Peyer's patch (tissue), 4 donors: ENCODE results near the gene LRRK2.

Source experiments
- POLR2A ChIP-seq, 2 donors: fragments of 450-650 bp; IDR thresholded peaks; one replicate each; pipeline ENCODE4 v1.5.1; 2017; ENCODE audit warnings: antibody characterized with exemption in 2 of 2, mild to moderate bottlenecking in 2 of 2, moderate library complexity in 2 of 2
- TF ChIP-seq, protein P1 (sequence below), 6 experiments: fragments of 450-650 bp in 4 of 6; fragments of 200-600 bp in 2 of 6; sonication (generic) in 1 of 6; IDR thresholded peaks; one replicate each; pipeline ENCODE4 v1.5.1; 2017 to 2019; ENCODE audit warnings: antibody characterized with exemption in 6 of 6, mild to moderate bottlenecking in 3 of 6, moderate library complexity in 1 of 6

DNA sequence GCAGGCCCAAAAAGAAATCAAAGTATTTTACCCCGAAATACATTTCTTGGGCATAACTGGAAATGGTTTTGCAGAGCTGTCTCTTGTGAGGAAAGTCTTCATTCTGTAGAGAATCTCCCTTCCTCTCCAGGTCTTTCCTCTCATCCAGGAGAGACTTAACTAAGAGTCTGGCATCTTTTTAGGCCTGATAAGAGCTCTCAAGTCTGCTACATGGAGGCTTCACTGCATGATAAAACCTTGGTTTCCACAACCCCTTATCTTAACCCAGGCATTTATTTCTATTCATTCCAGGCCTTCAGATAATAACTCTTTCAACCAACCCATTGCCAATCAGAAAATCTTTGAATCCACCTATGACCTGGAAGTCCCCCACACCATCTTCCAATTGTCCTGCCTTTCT, 41.1 kb upstream of the LRRK2 start:
- no peak for TF ChIP-seq POLR2A (IDR thresholded peaks at IDR 0.05)
- TF ChIP-seq, protein P1, sequence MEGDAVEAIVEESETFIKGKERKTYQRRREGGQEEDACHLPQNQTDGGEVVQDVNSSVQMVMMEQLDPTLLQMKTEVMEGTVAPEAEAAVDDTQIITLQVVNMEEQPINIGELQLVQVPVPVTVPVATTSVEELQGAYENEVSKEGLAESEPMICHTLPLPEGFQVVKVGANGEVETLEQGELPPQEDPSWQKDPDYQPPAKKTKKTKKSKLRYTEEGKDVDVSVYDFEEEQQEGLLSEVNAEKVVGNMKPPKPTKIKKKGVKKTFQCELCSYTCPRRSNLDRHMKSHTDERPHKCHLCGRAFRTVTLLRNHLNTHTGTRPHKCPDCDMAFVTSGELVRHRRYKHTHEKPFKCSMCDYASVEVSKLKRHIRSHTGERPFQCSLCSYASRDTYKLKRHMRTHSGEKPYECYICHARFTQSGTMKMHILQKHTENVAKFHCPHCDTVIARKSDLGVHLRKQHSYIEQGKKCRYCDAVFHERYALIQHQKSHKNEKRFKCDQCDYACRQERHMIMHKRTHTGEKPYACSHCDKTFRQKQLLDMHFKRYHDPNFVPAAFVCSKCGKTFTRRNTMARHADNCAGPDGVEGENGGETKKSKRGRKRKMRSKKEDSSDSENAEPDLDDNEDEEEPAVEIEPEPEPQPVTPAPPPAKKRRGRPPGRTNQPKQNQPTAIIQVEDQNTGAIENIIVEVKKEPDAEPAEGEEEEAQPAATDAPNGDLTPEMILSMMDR (IDR thresholded peaks at IDR 0.05) = no peak
